ENCODE results near the gene RAPGEF4.

The RAPGEF4 gene

DNA sequence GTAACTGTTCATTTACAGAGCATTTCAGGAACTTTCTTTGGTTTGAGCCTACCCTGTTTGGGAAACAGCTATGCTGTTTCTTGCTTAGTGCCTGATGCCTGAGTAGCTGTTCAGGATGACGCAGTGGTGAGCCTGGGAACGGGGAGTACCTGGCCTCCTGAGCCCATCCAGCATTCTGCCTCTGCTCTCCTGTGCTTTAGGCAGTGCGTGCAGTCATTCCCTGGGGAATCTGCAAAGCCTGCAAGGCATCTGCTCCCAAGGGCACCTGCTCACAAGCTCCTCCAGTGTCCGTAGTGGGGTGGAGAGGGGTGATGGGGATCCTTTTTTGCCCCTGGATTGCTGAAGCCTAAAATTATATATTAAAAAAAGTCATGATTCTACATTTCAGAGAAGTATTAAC lies 68.8 kb downstream of the RAPGEF4 start:
- in situ Hi-C loops (cut with MboI; ENCODE audit: low sequenced_read_pairs, unreplicated experiment), result no loop called here
- TF ChIP-seq, protein P1, sequence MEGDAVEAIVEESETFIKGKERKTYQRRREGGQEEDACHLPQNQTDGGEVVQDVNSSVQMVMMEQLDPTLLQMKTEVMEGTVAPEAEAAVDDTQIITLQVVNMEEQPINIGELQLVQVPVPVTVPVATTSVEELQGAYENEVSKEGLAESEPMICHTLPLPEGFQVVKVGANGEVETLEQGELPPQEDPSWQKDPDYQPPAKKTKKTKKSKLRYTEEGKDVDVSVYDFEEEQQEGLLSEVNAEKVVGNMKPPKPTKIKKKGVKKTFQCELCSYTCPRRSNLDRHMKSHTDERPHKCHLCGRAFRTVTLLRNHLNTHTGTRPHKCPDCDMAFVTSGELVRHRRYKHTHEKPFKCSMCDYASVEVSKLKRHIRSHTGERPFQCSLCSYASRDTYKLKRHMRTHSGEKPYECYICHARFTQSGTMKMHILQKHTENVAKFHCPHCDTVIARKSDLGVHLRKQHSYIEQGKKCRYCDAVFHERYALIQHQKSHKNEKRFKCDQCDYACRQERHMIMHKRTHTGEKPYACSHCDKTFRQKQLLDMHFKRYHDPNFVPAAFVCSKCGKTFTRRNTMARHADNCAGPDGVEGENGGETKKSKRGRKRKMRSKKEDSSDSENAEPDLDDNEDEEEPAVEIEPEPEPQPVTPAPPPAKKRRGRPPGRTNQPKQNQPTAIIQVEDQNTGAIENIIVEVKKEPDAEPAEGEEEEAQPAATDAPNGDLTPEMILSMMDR (IDR thresholded peaks at IDR 0.05; ENCODE audit: borderline replicate concordance, control extremely low read depth, extremely low read depth, insufficient read depth, missing control alignments), result no peak

DNA sequence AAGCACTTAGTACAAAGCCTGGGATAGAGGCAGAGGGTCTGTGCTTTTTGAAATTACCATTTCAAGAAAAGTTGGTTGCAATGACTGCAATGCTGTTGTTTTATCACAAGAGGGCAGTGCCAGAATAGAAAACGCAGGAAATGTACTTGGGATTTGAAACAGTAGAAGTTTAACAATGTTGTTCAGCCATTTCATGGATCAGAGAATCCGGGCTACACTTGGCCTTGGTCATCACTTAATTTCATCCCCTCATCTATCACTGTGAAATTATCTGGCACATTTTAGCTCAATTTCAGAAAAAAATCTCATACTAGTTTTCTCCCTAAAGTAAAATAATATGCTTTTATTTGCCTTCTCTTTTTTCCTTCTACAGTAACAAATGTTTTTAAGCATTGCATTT lies 70.8 kb downstream of the RAPGEF4 start:
- peak; percentile 41 for DNase-seq (ENCODE audit: low spot score)
- in situ Hi-C loops (cut with MboI; ENCODE audit: low sequenced_read_pairs, unreplicated experiment), result no loop called here
- TF ChIP-seq, protein P1 (IDR thresholded peaks at IDR 0.05; ENCODE audit: borderline replicate concordance, control extremely low read depth, extremely low read depth, insufficient read depth, missing control alignments), result peak; percentile 83

More for the DNA sequence above, 68.8 kb downstream of the RAPGEF4 start:
- DNase-seq (ENCODE audit: low spot score), result no peak

DNA sequence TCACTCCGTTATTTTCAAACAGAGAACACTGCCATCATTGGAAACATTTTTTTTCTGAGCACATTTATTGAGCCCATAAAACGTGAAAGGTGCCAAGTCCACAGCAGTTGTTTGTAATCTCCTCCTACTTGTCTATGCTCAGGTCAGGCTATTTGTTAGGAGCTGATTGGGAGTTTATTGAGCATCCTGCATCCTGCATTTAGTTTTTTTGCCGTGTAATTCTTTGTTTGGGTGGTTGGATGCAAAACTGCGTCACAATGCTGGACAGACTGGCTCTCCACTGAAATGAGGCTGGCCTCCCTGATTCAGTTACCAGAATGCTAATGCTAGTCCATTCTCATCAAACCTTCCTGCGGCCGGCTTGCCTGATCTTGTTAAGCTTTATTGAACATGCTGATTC lies 71.4 kb downstream of the RAPGEF4 start:
- in situ Hi-C loops (cut with MboI; ENCODE audit: low sequenced_read_pairs, unreplicated experiment), result no loop called here
- DNase-seq (ENCODE audit: low spot score), result no peak
- TF ChIP-seq, protein P1 (IDR thresholded peaks at IDR 0.05; ENCODE audit: borderline replicate concordance, control extremely low read depth, extremely low read depth, insufficient read depth, missing control alignments), result no peak

DNA sequence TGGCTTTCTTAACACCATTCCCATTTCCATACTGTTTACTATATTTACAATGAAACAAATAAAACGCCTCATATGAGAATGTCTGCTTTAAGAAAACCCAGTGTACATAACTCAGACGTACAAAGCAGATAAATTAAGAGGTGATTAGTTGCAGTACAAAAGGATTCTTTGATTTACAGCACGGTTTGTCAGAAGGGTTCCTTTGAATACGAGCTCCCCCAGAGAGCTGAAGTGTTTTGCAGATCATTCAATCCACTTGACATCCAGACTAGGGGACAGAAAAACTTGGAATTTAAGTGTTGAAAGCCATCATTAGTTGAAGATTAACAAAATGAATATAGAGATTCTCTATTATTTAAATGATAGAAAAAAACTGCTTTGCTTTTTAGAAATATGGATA lies 72.5 kb downstream of the RAPGEF4 start:
- TF ChIP-seq, protein P1 (IDR thresholded peaks at IDR 0.05; ENCODE audit: borderline replicate concordance, control extremely low read depth, extremely low read depth, insufficient read depth, missing control alignments), result no peak
- in situ Hi-C loops (cut with MboI; ENCODE audit: low sequenced_read_pairs, unreplicated experiment), result no loop called here
- no peak for DNase-seq (ENCODE audit: low spot score)

DNA sequence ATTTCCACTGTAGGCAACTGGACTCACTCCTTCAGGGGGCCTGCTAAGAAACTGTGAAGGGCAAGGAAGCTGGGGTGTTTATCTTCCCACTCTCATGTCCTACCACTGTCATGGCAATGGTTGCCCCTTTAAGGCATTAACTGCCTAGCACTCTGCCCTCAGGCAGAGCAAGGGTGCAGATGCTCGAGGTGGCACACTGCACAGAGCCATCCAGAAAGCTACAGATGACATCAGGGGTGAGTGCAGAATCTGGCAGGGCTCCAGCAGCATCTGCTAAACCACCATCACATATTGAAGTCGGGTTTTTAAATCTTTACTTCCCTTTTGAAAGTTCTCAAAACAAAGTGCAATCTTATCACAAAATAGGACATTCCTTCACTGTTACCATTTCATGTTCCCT lies 75.4 kb downstream of the RAPGEF4 start:
- TF ChIP-seq, protein P1 (IDR thresholded peaks at IDR 0.05; ENCODE audit: borderline replicate concordance, control extremely low read depth, extremely low read depth, insufficient read depth, missing control alignments), result no peak
- no peak for DNase-seq (ENCODE audit: low spot score)
- in situ Hi-C loops (cut with MboI; ENCODE audit: low sequenced_read_pairs, unreplicated experiment), result no loop called here

DNA sequence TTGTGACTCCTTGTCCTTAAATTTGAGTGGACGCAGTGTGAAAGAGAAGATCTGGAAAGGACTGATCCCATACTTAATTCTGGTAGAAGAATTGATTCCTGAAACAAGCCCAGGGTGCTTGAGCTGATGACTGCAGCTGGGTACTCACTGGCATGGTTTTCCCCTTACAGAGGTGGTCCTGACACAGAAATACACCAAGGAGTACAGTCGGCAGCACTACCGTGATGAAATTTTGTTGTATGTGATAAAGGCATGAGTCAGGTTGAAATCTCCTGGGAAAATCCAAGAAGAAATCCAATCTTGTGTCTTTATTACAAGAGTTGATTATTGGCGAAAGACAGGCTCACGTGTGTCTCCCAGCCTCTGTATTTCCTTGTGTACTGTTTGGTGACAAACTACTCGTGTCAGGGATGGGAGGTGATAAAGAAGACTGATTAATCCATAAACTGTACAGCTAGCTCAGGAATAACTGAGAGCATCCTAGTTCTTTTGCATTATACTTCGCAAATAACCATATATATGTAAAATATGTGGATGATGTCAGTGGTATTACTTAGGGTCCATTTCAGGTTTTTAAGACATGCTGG lies 76.6 kb downstream of the RAPGEF4 start:
- in situ Hi-C loops (cut with MboI; ENCODE audit: low sequenced_read_pairs, unreplicated experiment), result no loop called here
- no peak for DNase-seq (ENCODE audit: low spot score)
- TF ChIP-seq, protein P1 (IDR thresholded peaks at IDR 0.05; ENCODE audit: borderline replicate concordance, control extremely low read depth, extremely low read depth, insufficient read depth, missing control alignments), result no peak
